ENCODE data around the gene TRIM13.

TRIM13 gene

DNA sequence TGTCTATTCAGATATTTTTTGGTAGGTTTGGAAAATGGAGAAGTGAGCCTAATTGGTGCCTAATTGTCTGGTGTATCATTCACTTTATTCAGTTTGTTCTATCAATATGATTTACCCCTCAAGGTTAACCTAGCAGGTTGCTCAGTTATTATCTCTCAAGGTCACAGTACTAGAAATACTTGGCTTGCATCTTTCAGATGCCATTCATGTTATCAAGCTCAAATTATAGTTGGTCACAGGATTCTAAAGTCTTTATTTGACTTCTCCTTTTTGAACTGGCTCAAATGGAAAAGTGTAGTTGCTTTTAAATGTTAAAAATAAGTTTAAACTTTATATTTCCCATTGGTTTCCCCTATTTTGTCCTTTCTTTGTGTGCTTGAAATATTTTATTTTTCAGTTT lies 21.0 kb downstream of the TRIM13 start:
- CTCF ChIA-PET = interaction anchor here (1.0 to 1.7 kb wide), 5 partner anchors 12 to 20 kb away, joined by 3 to 5 read pairs (median 3); no protein-coding TSS in a partner anchor
- DNase-seq (ENCODE audit: extremely low spot score) = no peak
- no peak for TF ChIP-seq CTCF (IDR thresholded peaks at IDR 0.05; ENCODE audit: control extremely low read depth, extremely low read depth, low read depth, missing control alignments)
- POLR2A ChIA-PET = no interaction called here

GRCh38 chr13:50025436-50025835 lies 28.6 kb downstream of the TRIM13 start:
- TF ChIP-seq CTCF (IDR thresholded peaks at IDR 0.05; ENCODE audit: control extremely low read depth, extremely low read depth, low read depth, missing control alignments) = no peak
- no peak for DNase-seq (ENCODE audit: extremely low spot score)
- ChIA-PET CTCF (interaction anchor here (1.2 kb wide), 1 partner anchor 28 kb away, joined by 3 read pairs; the partner anchor contains the start of gene TRIM13), POLR2A (no interaction called here)

DNA sequence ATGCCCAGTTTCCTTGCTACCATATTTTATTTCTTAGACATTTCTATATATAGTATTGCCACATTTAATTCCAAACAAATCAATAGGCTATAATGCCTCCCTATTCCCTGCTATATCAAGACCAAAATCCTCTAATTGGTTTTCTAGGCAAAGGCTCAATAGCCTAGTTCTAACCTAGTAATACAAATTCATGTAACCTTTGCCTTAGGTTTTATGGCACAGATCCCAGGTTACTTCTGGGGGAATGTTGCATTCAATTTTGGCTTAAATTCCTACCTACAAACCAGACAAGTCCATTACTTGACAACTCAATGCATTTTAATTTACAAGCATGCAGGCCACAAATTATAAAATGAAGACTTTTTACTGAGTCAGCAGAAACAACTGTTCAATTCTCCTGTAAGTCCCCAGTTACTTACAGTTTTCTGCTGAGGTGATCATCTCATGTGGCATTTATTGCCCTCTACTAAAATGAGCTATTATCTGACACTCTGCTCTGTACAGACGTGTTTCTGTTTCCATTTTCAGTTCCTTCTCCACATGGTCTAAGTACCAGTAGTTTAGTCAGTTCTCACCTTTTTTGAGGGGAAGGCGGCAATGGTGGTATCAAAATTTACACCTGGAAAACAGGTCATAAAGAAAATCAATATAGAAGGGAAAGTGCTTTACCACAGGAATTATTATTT lies 30.1 kb downstream of the TRIM13 start:
- no peak for TF ChIP-seq CTCF (IDR thresholded peaks at IDR 0.05; ENCODE audit: control extremely low read depth, extremely low read depth, low read depth, missing control alignments)
- CTCF ChIA-PET = interaction anchor here (1.2 kb wide), 1 partner anchor 30 kb away, joined by 3 read pairs; the partner anchor contains the start of gene TRIM13
- peak; percentile 60 for DNase-seq (ENCODE audit: extremely low spot score)
- POLR2A ChIA-PET = interaction anchor here (0.5 kb wide), 1 partner anchor 20 kb away, joined by 3 read pairs; no protein-coding TSS in a partner anchor

GRCh38 chr13:50030315-50030714 lies 33.5 kb downstream of the TRIM13 start:
- no peak for TF ChIP-seq CTCF (IDR thresholded peaks at IDR 0.05; ENCODE audit: control extremely low read depth, extremely low read depth, low read depth, missing control alignments)
- ChIA-PET CTCF (no interaction called here), POLR2A (no interaction called here)
- no peak for DNase-seq (ENCODE audit: extremely low spot score)

GRCh38 chr13:50033725-50034124 lies 36.9 kb downstream of the TRIM13 start:
- DNase-seq (ENCODE audit: extremely low spot score) = no peak
- CTCF ChIA-PET = interaction anchor here (1.0 to 1.9 kb wide), 5 partner anchors 15 to 134 kb away, joined by 3 to 6 read pairs (median 4); no protein-coding TSS in a partner anchor
- TF ChIP-seq CTCF (IDR thresholded peaks at IDR 0.05; ENCODE audit: control extremely low read depth, extremely low read depth, low read depth, missing control alignments) = no peak
- POLR2A ChIA-PET = no interaction called here

DNA sequence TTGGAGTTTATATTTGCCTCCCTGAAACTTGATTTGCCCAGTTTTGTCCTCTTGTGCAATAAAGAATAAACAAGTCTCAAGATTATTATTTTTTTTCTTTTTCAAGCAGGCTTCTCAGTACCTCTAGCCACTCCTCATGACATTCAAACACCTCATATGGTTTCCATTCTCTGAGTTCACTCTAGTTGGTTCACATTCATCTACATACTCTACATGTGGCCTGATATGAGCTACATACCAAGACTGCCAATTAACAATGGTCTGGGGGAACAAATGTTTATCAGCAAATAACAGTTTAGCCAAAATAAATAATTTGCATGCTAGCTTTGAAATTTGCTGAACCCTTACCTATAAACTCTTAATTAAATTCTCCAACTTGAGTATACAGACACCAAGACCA lies 40.9 kb downstream of the TRIM13 start:
- DNase-seq (ENCODE audit: extremely low spot score) = no peak
- CTCF ChIA-PET = interaction anchor here (1.0 kb wide), 1 partner anchor 9 kb away, joined by 4 read pairs; no protein-coding TSS in a partner anchor
- POLR2A ChIA-PET = no interaction called here
- no peak for TF ChIP-seq CTCF (IDR thresholded peaks at IDR 0.05; ENCODE audit: control extremely low read depth, extremely low read depth, low read depth, missing control alignments)
